Stimulated activated CD4-positive, alpha-beta T cell treated with anti-CD3 and anti-CD28 coated beads, Interleukin-12 subunit alpha, Interleukin-12 subunit beta, amount 100 ng/mL, for 4 hours (primary cell): ENCODE results near the gene GRPEL2.

Experiments
- DNase-seq: peaks from one replicate; pipeline ENCODE4 v3.0.0-alpha.2; 2020

GRPEL2 gene

GRCh38 chr5:149320791-149321330 is 24.4 kb upstream of the GRPEL2 start:
- DNase-seq: no peak

- DNase-seq: no peak
These were observed 22.8 kb upstream of the GRPEL2 start for GRCh38 chr5:149322518-149322917.

- DNase-seq: no peak
These were observed 22.1 kb upstream of the GRPEL2 start for GRCh38 chr5:149323210-149323609.

- no peak for DNase-seq
These were observed 21.6 kb upstream of the GRPEL2 start for GRCh38 chr5:149323621-149324205.

- no peak for DNase-seq
These were observed 20.7 kb upstream of the GRPEL2 start for GRCh38 chr5:149324641-149325040.

GRCh38 chr5:149325166-149325735 is 20.0 kb upstream of the GRPEL2 start:
- no peak for DNase-seq

GRCh38 chr5:149325894-149326293 is 19.4 kb upstream of the GRPEL2 start:
- DNase-seq: no peak

GRCh38 chr5:149326611-149327010 is 18.7 kb upstream of the GRPEL2 start:
- no peak for DNase-seq

- DNase-seq: no peak
These were observed 17.1 kb upstream of the GRPEL2 start for GRCh38 chr5:149328177-149328576.

- no peak for DNase-seq
These were observed 11.4 kb upstream of the GRPEL2 start for GRCh38 chr5:149333711-149334443.

GRCh38 chr5:149337736-149338135 is 7.6 kb upstream of the GRPEL2 start:
- DNase-seq: no peak

- no peak for DNase-seq
These were observed 6.9 kb upstream of the GRPEL2 start for GRCh38 chr5:149338364-149338763.

- no peak for DNase-seq
These were observed 4.4 kb upstream of the GRPEL2 start for GRCh38 chr5:149340920-149341319.

GRCh38 chr5:149341876-149342275 is 3.4 kb upstream of the GRPEL2 start:
- no peak for DNase-seq

GRCh38 chr5:149344151-149344550 is 1.1 kb upstream of the GRPEL2 start:
- DNase-seq: no peak

- no peak for DNase-seq
These were observed 558 bp downstream of the GRPEL2 start for GRCh38 chr5:149345892-149346222.

GRCh38 chr5:149348518-149348917 is 3.2 kb downstream of the GRPEL2 start:
- no peak for DNase-seq

- DNase-seq: no peak
These were observed 4.1 kb downstream of the GRPEL2 start for GRCh38 chr5:149349382-149349781.

GRCh38 chr5:149352169-149352568 is 6.9 kb downstream of the GRPEL2 start:
- DNase-seq: no peak

- DNase-seq: no peak
These were observed 8.6 kb downstream of the GRPEL2 start for GRCh38 chr5:149353911-149354310.

- no peak for DNase-seq
These were observed 10.4 kb downstream of the GRPEL2 start for GRCh38 chr5:149355688-149356087.

- DNase-seq: no peak
These were observed 11.1 kb downstream of the GRPEL2 start for GRCh38 chr5:149356391-149356790.

GRCh38 chr5:149357370-149358293 is 12.3 kb downstream of the GRPEL2 start, which contains the start of gene PCYOX1L:
Gene PCYOX1L (plus strand): TSS chr5:149358046. CDS start chr5:149358069, 23 bp downstream.
- DNase-seq: peak; percentile 98
